HG02763 (cell line): Measurements from ENCODE around the gene TCF21.
A peak's percentile ranks its signal among the peaks of the same experiment; 100 is the strongest.

ENCODE experiments used
- ATAC-seq: cut with Tn5 transposase; IDR thresholded peaks from one replicate; pipeline ENCODE4 v1.9.1; 2021; ENCODE audit warnings: mild to moderate bottlenecking, moderate library complexity; ENCODE audit not compliant: unreplicated experiment

Gene TCF21

DNA sequence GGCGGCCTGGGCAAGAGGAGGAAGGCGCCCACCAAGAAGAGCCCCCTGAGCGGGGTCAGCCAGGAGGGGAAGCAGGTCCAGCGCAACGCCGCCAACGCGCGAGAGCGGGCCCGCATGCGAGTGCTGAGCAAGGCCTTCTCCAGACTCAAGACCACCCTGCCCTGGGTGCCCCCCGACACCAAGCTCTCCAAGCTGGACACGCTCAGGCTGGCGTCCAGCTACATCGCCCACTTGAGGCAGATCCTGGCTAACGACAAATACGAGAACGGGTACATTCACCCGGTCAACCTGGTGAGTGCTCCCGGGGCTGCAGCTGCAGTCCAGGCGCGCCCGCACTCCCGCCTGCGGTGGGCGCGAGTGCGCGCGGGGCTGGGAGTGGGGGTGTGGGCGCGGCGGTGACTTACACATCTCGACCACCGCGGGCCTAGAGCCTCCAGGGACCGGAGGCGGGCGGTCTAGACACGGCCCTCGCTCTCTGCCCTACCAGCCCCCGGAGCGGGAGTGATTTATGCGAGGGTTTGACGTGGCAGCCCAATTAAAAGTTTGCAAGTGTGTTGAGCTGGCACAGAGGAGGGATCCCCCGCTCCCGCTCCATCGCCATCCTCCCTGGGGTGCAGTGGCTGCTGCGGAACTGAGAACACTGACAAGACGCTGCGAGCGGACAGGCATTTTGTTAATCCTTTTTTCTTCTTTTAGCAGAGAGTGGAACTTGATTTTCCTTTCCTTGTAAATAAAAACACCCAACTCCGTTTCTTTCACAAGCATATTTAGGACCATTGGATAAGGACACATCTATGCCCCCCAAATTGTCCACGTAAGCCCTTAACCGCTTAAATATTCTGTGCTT lies 867 bp downstream of the TCF21 start:
- ATAC-seq, result no peak

DNA sequence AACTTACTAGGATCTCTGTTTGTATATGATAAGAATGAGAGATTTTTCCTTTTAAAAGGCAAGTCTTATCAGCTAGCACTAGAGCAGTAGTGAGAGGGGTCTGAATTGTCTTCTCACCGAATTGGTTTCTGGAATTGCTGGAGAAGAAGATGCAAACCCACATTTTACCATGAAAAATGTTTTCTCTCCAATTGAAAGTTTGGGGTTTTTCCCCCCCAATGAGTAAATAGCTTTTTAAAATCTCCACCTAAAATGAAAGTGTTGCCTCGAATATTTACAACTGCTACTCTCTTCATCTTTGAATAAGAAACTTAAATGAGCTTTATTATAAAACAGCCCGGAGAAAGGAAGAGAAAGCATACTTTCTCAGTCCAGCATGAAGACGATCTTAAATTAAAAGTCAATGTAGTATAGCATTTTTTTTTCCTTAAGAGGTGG lies 1.8 kb downstream of the TCF21 start:
- ATAC-seq, result no peak

DNA sequence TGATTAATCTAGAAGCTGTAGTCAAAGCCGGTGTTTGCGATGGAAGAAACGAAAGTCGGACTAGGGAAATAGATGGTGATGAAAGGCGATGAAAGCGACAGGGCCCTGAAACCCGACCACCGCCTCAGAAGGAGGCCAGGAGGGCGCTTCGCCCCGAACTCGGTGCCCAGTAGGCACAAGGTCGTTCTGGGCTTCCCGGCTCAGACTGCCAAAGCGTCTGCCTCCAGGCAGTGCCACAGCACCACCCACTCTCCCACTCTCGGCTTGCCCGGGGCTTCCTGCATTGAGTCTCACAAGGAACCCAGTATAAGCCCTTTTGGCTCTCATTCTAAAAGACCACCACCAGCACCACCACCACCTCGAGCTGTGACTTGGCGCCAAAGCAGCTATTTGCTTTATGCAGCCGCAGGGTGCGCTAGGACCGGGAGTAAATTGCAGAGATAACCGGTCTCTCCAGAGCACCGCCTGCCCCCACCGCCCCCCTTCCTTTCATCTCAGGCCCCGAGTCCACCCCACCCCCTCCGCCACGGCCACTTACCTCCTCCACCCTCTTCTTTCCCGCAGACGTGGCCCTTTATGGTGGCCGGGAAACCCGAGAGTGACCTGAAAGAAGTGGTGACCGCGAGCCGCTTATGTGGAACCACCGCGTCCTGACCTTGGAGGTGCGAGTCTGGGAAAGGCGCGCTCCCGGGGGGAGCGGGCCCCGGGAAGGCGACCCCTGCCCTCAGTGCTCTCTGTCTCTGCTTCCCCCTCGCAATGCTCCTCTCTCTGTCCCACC lies 2.4 kb downstream of the TCF21 start:
- ATAC-seq, result no peak

DNA sequence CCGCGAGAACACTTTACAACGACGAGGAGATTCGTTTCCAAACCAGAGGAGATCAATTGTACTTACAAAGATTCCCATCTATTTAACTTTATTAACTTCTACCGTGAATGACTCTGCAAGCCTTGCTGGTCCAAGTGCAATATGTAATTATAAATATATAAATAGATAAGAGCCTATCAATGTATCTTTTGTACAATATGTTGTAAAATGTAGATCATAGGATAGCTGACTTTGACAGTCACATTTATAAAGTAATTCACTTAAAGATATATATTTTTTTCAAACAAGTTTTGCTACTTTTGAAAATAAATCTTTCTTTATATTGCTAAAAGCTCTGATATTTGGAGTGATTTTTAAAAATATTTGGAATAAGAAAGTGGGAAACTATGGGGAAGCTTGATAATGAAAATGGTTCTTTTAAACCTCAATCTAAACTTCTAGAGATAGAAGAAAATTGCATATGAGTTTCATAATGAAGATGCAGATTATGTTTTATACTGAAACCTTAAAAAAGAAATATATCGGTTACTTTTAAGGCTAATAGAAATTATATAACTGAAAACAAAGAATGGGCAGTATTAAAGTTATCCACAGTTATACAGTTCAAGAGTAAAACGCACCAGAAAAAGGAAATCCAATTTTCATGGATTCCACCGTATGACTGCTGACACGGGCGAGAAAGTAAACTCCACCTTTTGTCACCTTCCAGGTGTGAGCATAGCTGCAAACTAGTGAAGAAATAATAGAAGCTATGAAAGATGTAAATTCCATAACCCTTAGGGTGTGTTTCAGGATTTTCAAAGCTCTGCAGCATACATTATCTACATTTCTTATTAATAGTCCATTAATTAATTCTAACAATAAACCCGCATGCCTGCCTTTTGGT lies 3.3 kb downstream of the TCF21 start:
- ATAC-seq, result no peak

DNA sequence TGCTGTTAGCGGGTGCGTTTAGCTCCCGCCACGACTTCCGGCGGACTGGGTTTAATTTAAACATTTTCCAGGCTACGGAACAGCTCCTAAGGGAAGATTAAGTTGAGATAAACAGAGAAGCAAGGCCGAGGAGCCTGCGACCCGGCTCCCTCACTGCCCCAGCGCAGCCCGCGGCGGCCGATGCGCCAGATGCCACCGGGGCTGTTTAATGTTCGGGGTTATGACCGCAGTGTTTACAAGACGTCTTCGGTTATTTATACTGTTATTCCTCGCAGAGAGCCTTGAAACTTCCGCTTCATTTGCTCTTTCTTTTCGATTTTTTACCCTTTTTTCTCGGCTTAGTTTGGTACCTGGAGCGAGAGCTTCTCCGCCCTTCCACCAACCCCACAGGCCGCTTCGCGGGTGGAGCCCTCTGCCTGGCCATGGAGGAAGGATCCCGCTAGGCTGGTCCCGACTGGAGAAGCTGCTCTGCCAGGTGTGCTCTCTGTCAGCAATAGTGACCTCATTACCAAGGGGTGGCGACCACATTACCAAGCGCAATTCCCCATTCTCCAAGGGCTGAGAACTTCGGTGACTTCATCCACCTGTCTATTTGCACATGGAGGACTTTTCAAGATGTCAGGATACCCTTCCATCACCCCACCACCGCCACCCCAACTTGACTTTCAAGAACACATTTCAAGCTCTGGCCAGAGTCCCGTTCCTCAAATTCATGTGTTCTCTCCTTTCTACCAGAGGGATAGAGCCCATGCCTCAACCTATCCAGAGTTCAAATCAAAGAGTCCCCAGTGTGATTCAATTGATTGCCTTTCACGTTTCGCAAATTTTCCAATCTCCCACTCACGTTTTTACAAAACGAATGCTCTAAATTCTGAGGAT lies 4.1 kb downstream of the TCF21 start:
- ATAC-seq, result no peak

DNA sequence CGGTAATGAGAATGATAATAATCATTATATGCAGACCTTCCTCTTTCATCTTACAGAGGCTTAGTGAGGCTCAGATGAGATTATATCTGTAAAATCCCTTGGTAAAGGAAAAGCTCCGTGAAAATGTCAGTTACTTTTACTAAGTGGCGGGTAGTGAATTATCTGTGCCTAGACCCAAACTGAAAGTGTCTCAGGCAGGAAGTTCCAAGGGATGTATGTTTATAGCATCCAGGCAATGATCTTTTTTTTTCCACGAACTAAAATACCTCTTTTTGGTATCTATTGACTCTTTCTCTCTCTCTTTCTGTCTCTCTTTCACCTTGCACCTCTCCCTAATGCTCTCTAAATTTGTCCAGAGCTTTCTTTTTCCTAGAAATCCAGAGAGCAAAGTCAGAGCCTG lies 5.0 kb downstream of the TCF21 start:
- no peak for ATAC-seq

DNA sequence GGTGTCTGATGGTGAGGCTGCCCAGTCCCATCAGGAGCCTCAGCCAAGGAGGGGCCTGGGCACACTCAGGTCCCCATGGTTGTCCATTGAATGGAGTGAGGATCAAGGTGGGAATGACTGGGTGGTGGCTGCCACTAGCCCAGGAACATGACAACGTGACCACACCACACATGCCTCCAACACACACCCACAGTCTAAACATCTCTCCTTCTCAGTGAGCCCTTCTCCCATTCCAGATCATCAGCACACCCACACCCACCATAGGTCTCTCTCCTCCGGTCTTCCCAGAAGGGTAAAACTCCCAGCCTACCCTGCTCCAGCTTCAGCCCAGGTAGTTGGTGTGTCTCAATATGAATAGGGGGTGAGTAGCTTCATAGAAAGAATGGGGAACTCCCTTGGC lies 5.5 kb downstream of the TCF21 start:
- no peak for ATAC-seq

DNA sequence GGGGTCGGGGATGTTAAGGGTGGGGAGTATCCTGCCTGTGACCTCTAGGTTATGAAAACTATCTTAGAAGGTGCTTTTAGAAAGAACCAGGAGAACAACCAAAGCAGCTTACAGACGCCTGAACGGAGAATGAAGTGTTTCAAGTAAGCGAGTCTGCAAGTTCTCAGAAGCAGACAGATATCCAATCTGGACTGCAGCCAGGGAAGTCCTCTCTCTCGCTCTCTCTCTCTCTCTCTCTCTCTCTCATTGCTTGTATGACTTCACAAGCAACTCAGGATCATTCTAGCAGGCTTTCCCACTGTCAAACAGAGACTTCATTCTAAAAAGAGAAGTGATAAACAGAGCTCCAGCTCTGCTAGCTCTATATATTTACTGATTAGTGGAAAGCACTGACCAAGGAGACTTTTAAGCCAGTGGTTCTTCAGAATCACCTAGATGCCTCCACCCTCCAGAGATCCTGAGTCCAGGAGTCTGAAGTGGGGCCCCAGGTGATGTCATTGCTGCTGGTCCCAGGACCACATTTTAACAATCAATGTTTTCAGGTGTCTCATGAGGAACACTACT lies 6.0 kb downstream of the TCF21 start:
- ATAC-seq, result no peak

DNA sequence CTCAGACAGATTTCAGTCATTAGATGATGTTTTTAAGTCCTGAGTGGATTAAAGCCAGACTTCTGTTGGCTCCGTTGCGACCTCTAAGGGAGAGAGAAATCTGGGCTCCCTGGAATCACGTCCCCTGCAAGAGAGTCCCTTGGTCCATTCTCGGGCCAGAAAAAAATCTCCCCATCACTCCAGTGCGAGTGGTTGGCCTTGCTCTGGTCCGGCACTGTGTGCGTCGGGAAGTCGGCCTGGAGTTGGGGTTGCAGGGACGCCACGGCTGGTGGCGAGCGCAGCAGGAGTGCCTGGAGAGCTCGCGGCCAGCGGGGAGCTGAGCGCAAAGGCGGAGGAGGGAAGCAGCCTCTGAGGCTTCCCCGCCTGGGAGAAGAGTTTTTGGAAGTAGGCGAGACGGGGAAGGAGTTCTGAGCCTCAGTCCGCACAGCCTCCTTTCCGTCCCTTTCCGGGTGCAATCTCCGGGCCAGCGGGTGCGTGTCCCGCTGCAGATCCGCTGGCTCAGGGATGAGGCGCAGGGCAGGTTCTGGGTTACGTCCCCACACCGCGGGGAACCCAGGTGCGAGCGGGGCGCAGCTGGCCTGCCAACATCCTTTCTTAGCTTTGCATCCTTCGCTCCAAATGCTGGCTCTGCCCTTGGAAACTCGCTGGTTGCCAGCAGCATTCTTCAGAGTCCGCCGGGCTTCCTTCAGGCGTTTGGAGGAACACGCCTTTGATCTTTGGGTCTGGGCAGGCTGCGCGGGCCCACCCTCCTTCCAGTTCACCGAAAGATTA lies 6.8 kb downstream of the TCF21 start:
- no peak for ATAC-seq

DNA sequence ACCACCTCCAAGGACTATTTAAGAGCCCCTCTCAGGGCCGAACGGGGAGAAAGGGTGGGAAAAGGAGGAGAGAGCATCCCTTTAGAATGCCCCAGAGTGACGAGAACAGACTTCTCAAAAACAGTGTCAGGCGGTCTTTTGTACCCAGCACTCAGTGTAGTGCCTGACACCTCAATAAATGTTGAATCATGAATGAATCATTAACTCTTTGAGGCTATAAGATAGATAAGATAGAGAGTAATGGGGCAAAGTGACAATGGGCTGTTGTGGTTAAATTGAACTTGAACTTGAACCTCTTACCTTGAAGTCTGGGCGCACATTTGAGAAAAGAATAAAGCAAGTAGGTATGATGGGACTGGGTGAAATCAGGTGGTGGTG lies 7.4 kb downstream of the TCF21 start:
- no peak for ATAC-seq

DNA sequence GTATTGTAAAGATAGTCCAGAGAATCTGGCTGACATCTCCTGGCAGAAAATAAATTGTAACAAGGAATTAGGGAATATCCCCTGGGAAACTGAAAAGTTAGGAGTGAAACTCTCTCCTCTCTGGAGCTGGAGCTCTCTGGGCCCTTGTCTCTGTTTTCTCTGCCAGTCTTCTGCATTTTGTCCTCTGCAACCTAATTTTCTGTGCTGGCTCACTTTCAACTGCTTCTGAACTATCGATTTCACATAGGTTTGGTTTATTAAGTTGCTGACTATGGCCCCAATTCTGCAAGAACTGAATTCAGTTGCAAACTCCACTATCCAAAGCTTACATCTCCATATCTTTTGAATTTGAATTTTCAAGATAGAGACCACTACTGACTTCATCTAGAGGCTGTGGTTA lies 9.3 kb downstream of the TCF21 start:
- ATAC-seq, result no peak

DNA sequence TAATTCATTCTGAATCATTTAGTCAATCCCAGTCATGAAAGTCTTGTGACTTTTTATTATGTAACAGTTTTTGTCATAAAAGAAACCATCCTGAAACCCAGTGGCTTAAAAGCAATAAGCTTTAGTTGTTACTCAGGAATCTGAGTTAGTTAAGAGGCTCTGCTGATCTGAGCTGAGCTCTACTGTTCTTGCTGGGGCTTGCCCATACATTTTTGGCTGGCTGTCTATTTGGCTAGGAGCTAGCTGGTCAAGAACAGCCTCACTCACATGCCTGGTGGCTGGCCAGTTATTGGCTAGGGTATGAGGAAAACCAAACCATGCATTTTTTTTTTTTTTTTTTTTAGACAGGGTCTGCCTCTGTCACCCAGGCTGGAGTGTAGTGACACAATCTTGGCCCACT lies 10.6 kb downstream of the TCF21 start:
- ATAC-seq, result no peak

DNA sequence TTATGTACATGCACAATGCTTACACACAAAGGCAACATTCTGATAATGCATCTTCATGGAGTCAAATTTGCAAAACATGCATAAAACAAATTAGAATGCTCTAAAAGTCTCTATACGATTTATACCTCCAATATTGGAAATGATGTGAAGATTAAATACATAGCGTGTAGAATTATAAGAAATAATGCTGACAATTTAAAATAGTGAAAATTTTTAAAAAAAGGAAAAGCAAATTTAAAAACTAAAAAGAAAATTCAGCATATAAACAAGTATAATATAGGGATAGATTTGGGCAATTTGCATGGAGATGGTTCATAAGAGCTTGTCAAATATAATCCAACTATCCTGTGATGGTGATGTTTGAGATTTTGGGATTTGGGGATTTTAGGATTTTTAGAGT lies 14.9 kb downstream of the TCF21 start:
- no peak for ATAC-seq

DNA sequence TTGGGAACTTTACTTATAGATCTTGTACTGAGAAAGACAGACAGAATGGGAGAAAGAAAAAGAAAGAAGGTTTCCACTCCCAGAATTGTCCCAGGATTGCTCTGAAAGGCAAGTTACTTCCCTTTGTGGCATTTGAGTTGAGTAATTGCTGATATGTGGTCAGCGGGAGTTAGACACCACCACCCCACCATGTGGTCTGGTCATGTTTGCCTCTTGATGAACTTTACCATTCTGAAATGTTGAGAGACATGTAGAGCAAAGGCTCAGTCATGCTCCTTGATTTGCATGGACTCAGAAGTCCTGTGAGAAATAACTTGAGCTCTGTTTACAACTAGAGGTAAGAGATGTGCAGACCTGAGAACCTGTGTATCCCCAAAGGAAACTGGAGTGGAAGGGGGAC lies 17.1 kb downstream of the TCF21 start:
- ATAC-seq, result no peak

DNA sequence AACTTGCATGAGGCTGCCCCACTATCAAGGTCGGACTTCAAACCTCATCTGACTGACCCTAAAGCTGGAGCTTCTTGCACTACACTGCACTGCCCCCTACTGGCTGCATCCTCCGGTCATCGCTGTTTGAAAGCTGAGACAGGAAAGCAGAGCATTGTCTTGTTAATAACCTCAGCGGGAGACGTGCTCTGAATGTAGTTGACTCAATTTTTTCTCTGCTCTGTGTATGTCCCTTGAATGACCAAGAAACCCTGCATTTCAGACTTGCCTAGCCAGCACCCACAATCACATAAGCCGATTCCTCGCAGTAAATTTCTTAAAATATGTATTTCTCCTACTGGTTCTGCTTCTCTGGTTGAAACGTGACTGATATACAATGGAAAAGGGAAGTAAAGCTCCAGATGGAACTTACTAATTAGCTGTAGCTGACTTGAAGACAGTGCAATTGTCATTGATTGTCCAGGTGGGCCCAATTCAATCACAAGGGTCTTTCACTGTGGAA lies 27.8 kb downstream of the TCF21 start:
- peak; percentile 68 for ATAC-seq

DNA sequence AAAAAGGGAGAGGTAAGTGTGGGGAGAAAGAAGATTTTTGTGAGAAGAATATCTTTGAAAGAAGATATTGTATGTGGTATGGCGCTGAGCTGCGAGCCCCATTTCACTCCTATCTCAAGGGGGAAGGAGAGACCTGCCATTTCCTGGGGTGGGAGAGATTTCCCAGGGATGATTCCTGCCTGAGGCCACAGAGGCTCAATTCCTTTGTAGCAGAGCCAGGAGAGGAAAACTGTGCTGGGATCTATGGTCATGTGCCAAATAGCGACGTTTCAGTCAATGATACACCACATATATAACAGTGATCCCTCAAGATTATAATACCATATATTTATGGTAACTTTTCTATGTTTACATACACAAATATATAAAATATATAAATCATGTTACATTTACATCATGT lies 28.9 kb downstream of the TCF21 start:
- no peak for ATAC-seq

DNA sequence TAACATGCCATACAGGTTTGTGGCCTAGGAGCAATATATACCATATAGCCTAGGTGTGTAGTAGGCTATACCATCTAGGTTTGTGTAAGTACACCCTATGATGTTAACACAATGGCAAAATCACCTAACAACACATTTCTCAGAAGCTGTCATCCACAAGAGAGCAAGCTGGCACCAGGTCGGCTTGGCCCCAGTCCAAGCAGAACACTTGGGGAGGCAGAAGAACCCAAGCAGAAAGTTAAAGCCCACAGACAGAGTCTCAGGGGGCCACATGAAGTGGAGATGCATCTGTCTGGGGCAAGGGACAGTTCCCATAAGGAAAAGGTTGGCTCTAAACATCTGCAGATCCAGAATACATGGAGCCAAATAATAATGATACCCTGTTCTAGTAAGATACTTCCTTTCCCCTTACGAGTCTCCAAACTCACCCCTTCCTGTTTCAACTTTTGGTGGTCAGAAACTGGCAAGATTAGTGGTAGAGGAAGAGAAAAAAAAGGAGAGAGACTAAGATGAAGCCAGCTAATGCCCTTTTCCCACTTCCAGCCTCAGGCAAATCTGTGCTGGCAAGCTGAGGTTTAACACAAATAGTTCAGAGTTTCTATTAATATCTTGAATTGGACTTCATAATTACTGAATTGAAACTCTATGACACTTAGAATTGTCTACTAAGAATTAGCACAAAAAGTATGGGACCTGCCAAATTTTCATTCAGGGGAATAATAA lies 29.5 kb downstream of the TCF21 start:
- ATAC-seq, result no peak

DNA sequence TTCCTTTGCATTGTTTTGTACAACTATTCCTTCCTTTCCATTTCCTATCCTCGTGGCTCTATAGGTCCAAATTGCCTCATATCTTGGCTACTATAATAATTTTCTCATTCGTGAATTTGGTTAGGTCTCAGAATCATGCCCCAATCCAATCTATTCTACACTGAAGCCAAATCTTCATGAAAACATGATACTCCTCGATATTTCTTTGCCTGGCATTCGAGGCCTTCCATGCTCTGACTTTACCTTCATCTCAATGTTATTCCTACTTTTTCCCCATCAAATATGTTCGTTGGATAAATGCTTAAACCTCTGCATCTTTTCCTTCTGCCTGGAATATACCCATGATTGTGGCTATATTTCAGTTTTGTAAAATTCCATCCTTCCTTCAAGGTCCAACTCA lies 30.4 kb downstream of the TCF21 start:
- ATAC-seq, result no peak
